Endothelial cell of umbilical vein (primary cell): ENCODE measurements around the gene DNAJB8. TPM values are rescaled to one million over a fixed set of nuclear protein-coding genes. Genes with fewer than 3 reads are reported as not detected.
A peak's percentile ranks its signal among the peaks of the same experiment; 100 is the strongest.

Experiments used
- BruUV-seq: library from RNA; stranded (reverse); fragments of 400-500 nt; replicated peaks from 2 replicates; lab custom pipeline; 2021; lab: Mats Ljungman, UMichigan
- CTCF ChIA-PET: fragments of 300-600, 350-600 bp; sonication (Branson Sonifier 250); formaldehyde crosslinking; loops from one replicate; lab custom pipeline; 2021; ENCODE audit warnings: antibody characterized with exemption, inconsistent platforms; lab: Charles Lee
- POLR2A ChIA-PET: fragments of 300-600, 350-600 bp; sonication (Branson Sonifier 250); formaldehyde crosslinking; loops from one replicate; lab custom pipeline; 2021; ENCODE audit warnings: antibody characterized with exemption, inconsistent platforms; lab: Charles Lee
- DNase-seq: peaks from one replicate; pipeline ENCODE4 v3.0.0-alpha.2; 2011; ENCODE audit warnings: low read depth, low spot score
- FAIRE-seq: peaks from 2 replicates; lab custom pipeline; 2011; peaks lifted over from hg19 to GRCh38; lab: Jason Lieb, UNC
- H2AFZ ChIP-seq: 2 replicates; pipeline ENCODE4 v1.6.0; 2012; ENCODE audit warnings: low read depth, low read length, control low read depth, inconsistent platforms
- H3K27ac ChIP-seq: 2 replicates; pipeline ENCODE4 v1.5.1; 2011; ENCODE audit warnings: low read depth, mild to moderate bottlenecking, control low read depth, low read length, moderate library complexity; ENCODE audit not compliant: insufficient read depth
- H3K27me3 ChIP-seq, 2 experiments: 2 replicates each; pipeline versions ENCODE4 v1.6.0 to v1.6.1; 2011; ENCODE audit warnings: low read length in 2 of 2, mixed read lengths in 1 of 2; ENCODE audit not compliant: control insufficient read depth in 2 of 2, insufficient read depth in 2 of 2
- H3K36me3 ChIP-seq, 2 experiments: 2 replicates in 1 of 2; 3 replicates in 1 of 2; pipeline ENCODE4 v1.5.1; 2011; ENCODE audit warnings: low read length in 2 of 2, mild to moderate bottlenecking in 1 of 2, moderate library complexity in 1 of 2; ENCODE audit not compliant: control insufficient read depth in 2 of 2, insufficient read depth in 2 of 2; ENCODE audit errors: extremely low read depth in 1 of 2
- H3K4me1 ChIP-seq: 3 replicates; pipeline ENCODE4 v1.5.1; 2011; ENCODE audit warnings: mild to moderate bottlenecking, low read length; ENCODE audit not compliant: control insufficient read depth, insufficient read depth; ENCODE audit errors: extremely low read depth
- H3K4me2 ChIP-seq: 2 replicates; pipeline ENCODE4 v1.6.1; 2011; ENCODE audit warnings: low read length, control low read depth, mixed read lengths; ENCODE audit not compliant: insufficient read depth
- H3K4me3 ChIP-seq, 3 experiments: fragments of 200-600 bp in 1 of 3; sonication (generic), shearing (Covaris generic) in 1 of 3; replicated peaks in 1 of 3; 2 replicates each; pipeline ENCODE4 v1.5.1; 2011 to 2016; ENCODE audit warnings: control low read depth in 3 of 3, low read length in 3 of 3, mild to moderate bottlenecking in 2 of 3, inconsistent platforms in 1 of 3, low read depth in 1 of 3, moderate library complexity in 1 of 3; ENCODE audit not compliant: insufficient read depth in 1 of 3
- H3K79me2 ChIP-seq: 2 replicates; pipeline ENCODE4 v1.6.0; 2012; ENCODE audit warnings: low read length, inconsistent platforms; ENCODE audit not compliant: control insufficient read depth, insufficient read depth
- H3K9ac ChIP-seq: replicated peaks from 2 replicates; pipeline ENCODE3; 2011; ENCODE audit warnings: low read length, control low read depth; ENCODE audit not compliant: insufficient read depth; ENCODE audit errors: extremely low read depth
- H3K9me1 ChIP-seq: replicated peaks from 3 replicates; pipeline ENCODE4 v1.6.0; 2011; ENCODE audit warnings: mild to moderate bottlenecking, low read length; ENCODE audit not compliant: control insufficient read depth, insufficient read depth; ENCODE audit errors: extremely low read depth
- H3K9me3 ChIP-seq: replicated peaks from 2 replicates; pipeline ENCODE4 v1.5.1; 2012; ENCODE audit warnings: low read length, inconsistent platforms; ENCODE audit not compliant: control insufficient read depth, insufficient read depth
- H4K20me1 ChIP-seq: replicated peaks from 2 replicates; pipeline ENCODE3; 2011; ENCODE audit warnings: mild to moderate bottlenecking, low read length; ENCODE audit not compliant: control insufficient read depth, insufficient read depth; ENCODE audit errors: extremely low read depth
- EZH2 ChIP-seq: IDR thresholded peaks from 2 replicates; pipeline ENCODE4 v1.6.1; 2012; ENCODE audit warnings: borderline replicate concordance, low read depth, mild to moderate bottlenecking, moderate library complexity, low read length, inconsistent platforms; ENCODE audit not compliant: severe bottlenecking
- FOS ChIP-seq: IDR thresholded peaks from 2 replicates; pipeline ENCODE4 v1.6.1; 2011; ENCODE audit warnings: mild to moderate bottlenecking, low read length, moderate library complexity, borderline replicate concordance; ENCODE audit not compliant: insufficient read depth
- GATA2 ChIP-seq: IDR thresholded peaks from 2 replicates; pipeline ENCODE4 v1.7.0; 2011; ENCODE audit warnings: low read depth, mild to moderate bottlenecking, moderate library complexity, mixed read lengths, low read length; ENCODE audit not compliant: insufficient read length, insufficient read depth
- JUN ChIP-seq: IDR thresholded peaks from 2 replicates; pipeline ENCODE4 v1.6.1; 2011; ENCODE audit warnings: borderline replicate concordance, low read depth; ENCODE audit not compliant: insufficient read length, insufficient read depth
- MYC ChIP-seq: IDR thresholded peaks from one replicate; pipeline ENCODE4 v1.6.1; 2011; ENCODE audit warnings: mild to moderate bottlenecking, low read depth, low read length
- POLR2A ChIP-seq: IDR thresholded peaks from 2 replicates; pipeline ENCODE4 v1.6.1; 2012; ENCODE audit warnings: low read depth, mild to moderate bottlenecking, control low read depth, low read length
- POLR2AphosphoS5 ChIP-seq: IDR thresholded peaks from 2 replicates; pipeline ENCODE4 v1.6.1; 2012; ENCODE audit warnings: low read depth, mild to moderate bottlenecking, control low read depth, low read length, moderate library complexity; ENCODE audit not compliant: insufficient read depth
- dilution Hi-C: fragments of 300-500 bp; cut with MboI; formaldehyde crosslinking; loops from one replicate; pipeline ENCODE4 v1.15.0; 2019; ENCODE audit warnings: low sequenced_read_pairs; ENCODE audit not compliant: extremely low pct_ligation_motif_present
- intact Hi-C: fragments of 100-400 bp; cut with micrococcal nuclease; formaldehyde crosslinking; loops from one replicate; pipeline ENCODE4 v1.10.0; 2022
- polyA plus RNA-seq, 4 experiments: library from polyadenylated mRNA; depleted of rRNA in 3 of 4; stranded (reverse) in 3 of 4; unstranded in 1 of 4; fragments of >200 nt; gene quantifications; 2 replicates each; pipeline versions ENCODE4 v1.2.1 to v1.2.3, GENCODE V29; 2011 to 2012; ENCODE audit warnings: missing spikeins in 1 of 4
- total RNA-seq: library from RNA; stranded (reverse); gene quantifications from 2 replicates; pipeline ENCODE4 v1.2.3, GENCODE V29; 2021
- TF ChIP-seq, protein P1 (sequence below), 2 donors: IDR thresholded peaks; 1 replicate in 1 of 2; 2 replicates in 1 of 2; pipeline ENCODE4 v1.5.1; 2011; ENCODE audit warnings: low read length in 2 of 2, mild to moderate bottlenecking in 2 of 2, moderate library complexity in 2 of 2, control low read depth in 1 of 2, inconsistent platforms in 1 of 2, low read depth in 1 of 2; ENCODE audit not compliant: insufficient read depth in 1 of 2; ENCODE audit errors: extremely low read depth in 1 of 2
- TF ChIP-seq, protein P2 (sequence below): IDR thresholded peaks from 2 replicates; pipeline ENCODE4 v1.6.1; 2011; ENCODE audit not compliant: insufficient read depth, insufficient read length

Gene DNAJB8
- total and polyA plus RNA-seq, 2 donors (not counting 3 experiments of a cell fraction or from before 2014, with no cell fraction given), result not detected

DNA sequence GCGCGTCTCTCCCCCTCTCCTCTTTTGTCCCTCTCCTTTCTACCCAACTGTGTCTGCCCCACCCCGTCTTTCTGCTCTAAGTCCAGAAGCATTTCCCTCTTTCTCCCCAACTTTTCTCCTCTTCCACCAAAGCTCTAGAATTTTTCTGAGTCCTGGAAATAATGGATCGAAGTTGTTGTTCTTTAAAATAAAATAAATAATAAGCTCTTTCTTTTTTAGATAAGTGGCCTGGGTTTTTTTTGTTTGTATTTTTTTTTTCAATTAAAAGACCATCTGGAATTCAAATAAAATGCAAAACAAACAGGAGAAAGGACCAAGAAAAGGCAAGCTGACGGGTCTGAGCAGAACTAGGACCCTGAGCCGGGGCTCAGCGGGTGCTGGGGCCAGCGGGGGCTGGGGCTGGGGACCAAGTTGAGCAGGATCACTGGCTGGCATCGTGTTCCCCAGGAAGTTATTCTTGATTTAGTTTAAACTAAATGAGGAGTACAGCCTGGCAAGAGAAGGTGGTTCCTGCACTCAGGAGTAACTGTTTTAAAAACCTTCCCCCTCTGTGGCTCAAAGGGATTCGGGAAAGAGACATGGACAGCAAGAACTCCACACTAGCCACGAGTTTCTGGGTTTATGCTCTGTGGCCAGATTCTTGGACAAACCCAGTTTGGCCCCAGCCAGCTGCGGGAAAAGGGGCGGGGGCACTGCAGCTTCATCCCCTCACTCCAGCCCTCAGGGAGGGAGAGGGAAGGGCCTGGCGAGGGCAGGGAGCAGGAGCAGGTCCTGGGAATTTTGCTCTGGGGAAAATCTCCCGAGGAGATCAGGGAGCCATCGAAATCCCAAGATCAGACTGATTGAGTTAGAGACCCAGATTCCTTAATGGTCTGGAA lies 18.0 kb upstream of the DNAJB8 start:
- intact Hi-C loops, result loop anchor here (5.0 kb wide), 3 partner anchors 257 to 407 kb away; no protein-coding TSS in a partner anchor
- Histone ChIP-seq H3K27ac (peak overlapping the region; percentile 97), H3K4me1 (peaks cover 61% of the 10 kb centered on the region), H3K4me2 (peak overlapping the region; percentile 96), H3K79me2 (peaks cover 89% of the 10 kb centered on the region), H3K9ac (peak overlapping the region; percentile 84), H4K20me1 (no peaks in the 10 kb centered on the region), H3K36me3 (peaks cover 3 to 19% of the 10 kb centered on the region in 2 experiments), H3K4me3 (peak overlapping the region; percentile 77 to 95 (median 83)), H3K9me1 (no peaks in the 10 kb centered on the region), H3K27me3 (no peaks in the 10 kb centered on the region), H2AFZ (no peak overlapping the region), H3K9me3 (no peaks in the 10 kb centered on the region)
- no TSS peak for BruUV-seq
- TF ChIP-seq POLR2A, result no peak
- TF ChIP-seq FOS, result no peak
- no peak for TF ChIP-seq POLR2AphosphoS5
- TF ChIP-seq MYC, result no peak
- TF ChIP-seq, protein P1, sequence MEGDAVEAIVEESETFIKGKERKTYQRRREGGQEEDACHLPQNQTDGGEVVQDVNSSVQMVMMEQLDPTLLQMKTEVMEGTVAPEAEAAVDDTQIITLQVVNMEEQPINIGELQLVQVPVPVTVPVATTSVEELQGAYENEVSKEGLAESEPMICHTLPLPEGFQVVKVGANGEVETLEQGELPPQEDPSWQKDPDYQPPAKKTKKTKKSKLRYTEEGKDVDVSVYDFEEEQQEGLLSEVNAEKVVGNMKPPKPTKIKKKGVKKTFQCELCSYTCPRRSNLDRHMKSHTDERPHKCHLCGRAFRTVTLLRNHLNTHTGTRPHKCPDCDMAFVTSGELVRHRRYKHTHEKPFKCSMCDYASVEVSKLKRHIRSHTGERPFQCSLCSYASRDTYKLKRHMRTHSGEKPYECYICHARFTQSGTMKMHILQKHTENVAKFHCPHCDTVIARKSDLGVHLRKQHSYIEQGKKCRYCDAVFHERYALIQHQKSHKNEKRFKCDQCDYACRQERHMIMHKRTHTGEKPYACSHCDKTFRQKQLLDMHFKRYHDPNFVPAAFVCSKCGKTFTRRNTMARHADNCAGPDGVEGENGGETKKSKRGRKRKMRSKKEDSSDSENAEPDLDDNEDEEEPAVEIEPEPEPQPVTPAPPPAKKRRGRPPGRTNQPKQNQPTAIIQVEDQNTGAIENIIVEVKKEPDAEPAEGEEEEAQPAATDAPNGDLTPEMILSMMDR (IDR thresholded peaks at IDR 0.05; ENCODE audit: extremely low read depth in 1 of 2, insufficient read depth in 1 of 2, low read depth in 1 of 2, low read length in 2 of 2), result no peak
- no peak for TF ChIP-seq JUN
- no peak for TF ChIP-seq EZH2
- TF ChIP-seq, protein P2, sequence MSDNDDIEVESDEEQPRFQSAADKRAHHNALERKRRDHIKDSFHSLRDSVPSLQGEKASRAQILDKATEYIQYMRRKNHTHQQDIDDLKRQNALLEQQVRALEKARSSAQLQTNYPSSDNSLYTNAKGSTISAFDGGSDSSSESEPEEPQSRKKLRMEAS, result no peak
- TF ChIP-seq GATA2, result no peak
- peak; percentile 63 for DNase-seq
- peak; percentile 67 for FAIRE-seq
- POLR2A ChIA-PET, result no interaction called here
- dilution Hi-C loops, result no loop called here
- CTCF ChIA-PET, result interaction anchor here (0.7 to 6.2 kb wide), 9 partner anchors 8 to 178 kb away, joined by 3 to 48 read pairs (median 8); partner anchors contain the start of gene GATA2
